ENCODE measurements around the gene WDR44.
A peak's percentile ranks its signal among the peaks of the same experiment; 100 is the strongest.
"Not testable (repeated sequence)": the region's sequence is repeated elsewhere in the genome, so short reads cannot be mapped to it uniquely, and the experiment has no call there.

Gene WDR44

DNA sequence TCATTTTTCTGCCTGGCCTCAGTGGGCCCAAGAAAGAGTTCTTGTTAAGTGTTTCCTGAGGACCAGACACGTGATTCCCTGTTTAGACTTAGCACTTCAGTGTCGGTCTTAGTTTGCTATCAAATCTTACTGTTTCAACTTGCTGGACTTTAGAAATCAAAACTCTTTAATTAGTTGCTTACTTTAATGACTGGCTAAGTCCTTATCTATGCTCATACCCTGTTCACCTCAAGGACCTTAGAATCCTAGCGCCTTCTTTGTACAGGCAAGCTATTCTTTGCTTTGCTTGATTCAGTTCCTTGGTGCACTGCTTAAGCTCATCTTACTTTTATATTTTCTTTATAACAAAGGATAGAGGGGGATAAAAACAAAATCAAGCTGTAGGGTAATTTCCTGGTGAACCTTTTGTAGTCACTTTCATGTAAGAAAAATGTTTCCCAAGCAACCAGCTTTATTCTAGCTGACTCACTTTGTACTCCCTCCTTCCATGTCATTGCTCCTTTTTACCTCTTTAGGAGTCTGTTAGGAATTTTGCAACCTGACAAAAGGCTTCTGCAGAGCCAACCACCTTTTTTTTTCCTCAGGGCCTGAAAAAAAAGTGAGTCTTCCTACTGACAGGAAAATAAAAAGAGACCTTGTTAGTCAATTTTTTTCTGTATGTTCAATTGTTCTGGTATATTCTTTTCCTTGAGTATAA, 14.7 kb downstream of the WDR44 start:
- DNase-seq = no peak

DNA sequence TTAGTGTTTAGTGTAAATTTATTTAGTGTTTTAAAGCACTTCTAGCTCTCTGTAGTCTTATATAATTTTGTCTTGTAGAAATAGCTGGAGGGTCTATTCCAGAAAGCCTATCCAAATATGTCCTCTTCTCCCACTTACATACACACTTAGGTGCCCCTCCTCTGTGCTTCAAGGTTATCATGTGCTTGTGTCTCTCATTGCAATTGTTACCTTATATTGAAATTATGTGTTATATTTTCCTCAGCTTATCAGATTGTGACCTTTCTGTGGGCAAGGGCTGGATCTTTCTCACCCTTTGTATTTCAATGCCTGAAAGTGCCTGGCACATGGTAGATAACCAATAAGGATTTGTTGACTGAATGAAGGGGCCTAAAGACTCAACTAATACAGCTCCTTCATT, 18.4 kb downstream of the WDR44 start:
- DNase-seq = no peak

DNA sequence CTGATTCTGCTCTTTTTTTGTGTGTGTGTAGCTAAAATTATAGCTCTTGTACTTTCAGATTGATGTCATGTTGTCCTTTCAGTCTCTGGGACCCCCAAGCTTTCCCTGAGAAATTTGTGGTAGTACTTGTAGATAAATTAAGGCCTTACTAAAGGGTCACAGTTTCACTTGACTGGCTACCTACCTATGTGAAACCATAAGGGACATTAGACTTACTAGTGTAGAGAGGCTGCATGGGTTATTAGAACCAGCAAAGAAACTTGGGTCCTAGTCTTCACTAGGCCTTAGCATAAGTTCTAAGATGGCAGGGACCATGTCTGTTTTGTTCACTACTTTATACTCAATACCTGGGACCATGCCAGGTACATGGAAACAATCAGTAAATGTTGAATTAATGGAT, 21.4 kb downstream of the WDR44 start:
- DNase-seq = no peak

DNA sequence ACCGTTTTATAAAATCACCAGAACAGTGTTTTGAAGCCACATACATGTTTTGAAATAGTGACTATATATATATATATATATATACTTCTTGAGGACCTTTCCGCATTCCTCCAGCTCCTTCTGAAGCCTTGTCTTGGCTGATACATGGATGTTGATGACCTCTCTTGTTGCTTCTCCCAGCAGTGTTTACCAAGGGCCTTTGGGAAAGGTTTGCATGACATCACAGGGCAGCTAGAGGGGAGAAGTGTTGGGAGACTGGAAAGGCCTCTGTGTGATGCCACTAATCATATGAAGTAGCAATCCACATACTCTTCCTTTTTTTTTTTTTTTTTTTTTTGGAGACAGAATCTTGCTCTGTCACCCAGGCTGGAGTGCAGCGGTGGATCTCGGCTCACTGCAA, 22.5 kb downstream of the WDR44 start:
- DNase-seq = no peak

DNA sequence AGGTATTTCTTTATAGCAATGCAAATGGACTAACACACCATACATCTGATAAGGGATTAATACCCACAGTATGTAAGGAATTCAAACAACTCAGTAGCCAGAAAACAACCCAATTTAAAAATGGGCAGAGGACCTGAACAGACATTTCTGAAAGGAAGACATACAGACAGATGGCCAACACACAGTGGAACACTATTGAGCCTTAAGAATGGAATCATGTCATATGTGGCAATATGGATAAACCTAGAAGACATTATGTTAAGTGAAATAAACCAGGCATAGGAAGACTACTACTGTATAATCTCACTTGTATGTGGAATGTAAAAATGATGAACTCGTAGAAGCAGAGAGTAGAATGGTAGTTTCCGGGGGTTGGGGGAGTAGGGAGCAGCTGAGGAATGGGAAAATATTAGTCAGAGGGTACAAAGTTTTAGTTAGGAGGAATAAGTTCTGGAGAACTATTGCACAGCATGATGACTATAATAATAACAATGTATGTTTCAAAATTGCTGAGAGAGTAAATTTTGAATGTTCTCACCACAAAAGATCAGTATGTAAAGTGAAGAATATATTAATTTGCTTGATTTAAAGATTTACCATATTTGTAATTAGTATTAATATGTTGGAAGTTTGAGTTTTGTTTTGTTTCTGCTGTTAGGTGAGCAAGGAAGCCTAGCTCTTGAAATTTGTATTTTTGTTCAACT, 25.2 kb downstream of the WDR44 start:
- no peak for DNase-seq

DNA sequence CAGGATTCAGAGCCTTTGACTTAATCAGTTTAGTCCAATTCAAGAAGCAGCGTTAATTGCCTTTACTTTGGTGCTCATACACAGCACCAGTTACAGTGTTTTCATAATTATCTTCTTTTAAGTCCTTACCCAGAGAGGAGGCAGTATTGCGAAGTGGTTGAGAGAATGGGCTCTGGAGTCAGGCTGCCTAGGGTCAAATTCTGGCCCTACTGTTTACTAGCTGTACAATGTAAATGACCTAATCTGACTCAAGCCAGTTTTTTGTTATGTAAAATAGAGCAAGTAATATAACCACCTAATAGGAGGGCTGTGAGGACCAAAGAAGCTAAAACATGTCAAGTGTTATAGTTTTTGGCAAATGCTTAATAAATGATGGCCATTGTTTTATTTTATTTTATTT, 27.6 kb downstream of the WDR44 start:
- peak; percentile 52 for DNase-seq

DNA sequence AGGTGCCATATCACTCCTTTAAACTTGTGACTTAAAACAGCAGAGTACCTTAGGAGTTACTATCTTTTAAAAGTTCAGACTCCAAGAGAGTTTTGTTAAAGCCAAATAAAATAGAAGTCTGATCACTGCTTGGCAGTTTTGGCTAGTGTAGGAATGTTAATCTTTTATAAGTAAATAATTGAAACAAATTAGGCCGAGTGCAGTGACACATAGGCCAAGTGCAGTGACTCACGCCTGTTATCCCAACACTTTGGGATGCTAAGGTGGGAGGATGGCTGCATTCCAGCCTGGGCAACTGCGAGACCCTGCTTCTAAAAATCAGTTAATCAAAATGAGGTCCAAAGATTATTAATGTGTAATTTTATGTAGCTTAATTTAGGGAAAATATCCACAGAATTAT, 37.2 kb downstream of the WDR44 start:
- no peak for DNase-seq

DNA sequence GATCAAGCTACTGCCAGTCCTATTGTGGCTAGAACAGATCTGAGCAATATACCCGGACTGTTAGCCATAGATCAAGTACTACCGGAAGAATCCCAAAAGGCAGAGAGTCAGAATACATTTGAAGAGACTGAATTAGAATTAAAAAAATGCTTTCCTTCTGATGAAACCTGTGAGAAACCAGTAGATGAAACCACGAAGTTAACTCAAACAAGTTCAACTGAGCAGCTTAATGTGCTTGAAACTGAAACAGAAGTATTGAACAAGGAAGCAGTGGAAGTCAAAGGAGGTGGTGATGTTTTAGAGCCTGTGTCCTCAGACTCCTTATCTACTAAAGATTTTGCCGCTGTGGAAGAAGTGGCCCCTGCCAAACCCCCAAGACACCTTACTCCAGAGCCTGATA, 46.8 kb downstream of the WDR44 start:
- DNase-seq = no peak

DNA sequence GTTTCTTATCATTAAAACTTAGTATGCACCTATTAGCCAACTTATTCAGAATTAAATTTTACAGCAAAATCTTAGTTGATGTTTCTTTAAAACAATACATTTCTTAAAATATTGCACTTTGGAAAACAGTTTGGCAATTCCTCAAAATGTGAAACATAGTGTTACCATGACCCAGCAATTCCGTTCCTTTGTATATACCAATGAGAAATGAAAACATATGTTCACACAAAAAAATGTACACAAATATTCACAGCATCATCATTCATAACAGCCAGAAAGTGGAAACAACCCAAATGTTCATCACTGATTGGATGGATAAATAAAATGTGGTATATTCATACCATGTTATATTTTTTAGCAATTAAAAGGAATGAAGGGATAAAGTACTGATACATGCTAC, 50.2 kb downstream of the WDR44 start:
- DNase-seq = no peak

DNA sequence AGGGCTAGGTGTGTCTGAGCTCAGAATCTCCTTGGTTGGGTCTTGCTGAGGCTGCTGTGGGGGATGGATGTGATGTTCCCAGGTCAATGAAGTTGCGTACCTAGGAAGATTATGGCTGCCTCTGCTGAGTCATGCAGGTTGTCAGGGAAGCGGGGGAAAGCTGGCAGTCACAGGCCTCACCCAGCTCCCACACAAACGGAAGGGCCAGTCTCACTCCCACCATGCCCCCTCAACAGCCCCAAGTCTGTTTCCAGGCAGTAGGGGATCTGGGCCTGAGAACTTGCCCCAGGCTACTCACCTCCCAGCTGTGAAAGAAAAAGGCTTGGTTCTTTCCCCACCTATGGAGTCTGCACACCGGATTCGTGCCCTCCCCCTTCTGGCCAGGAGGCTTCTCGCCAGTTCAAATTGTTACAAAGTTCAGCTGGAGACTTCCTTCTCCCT, 72.9 kb downstream of the WDR44 start:
- peak; percentile 29 for DNase-seq

DNA sequence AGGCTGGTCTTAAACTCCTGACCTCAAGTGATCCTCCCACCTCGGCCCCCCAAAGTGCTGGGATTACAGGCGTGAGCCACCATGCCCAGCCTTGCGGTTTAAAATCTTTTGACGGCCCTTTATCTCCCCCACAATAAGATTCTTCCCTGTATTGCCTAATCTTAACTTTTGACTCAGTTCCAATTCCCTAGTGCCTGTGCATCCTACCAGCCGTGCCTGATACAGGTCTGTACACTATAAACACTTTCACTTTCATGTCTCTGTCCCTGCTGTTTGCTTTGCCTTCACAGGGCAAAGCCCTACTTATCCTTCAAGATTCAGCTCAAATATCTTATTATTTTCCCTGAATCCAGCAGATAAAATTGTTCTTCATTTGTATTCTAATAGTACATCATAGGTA, 74.6 kb downstream of the WDR44 start:
- DNase-seq = peak; percentile 3

DNA sequence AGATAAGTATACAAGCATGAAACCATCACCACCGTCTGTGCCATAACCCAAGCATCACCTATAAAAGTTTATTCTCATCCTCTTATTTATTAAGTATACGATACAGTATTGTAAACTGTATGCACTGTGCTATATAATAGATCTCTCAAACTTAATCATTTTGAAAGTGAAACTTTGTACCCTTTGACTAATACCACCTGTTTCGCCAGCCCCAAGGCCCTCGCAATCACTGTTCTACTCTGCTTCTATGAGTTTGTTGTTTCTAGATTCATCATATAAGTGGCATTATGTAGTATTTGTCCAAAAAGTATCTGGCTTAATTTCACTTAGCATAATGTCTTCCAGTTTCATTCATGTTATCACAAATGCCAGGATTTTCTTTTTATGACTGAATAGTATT, 77.7 kb downstream of the WDR44 start:
- no peak for DNase-seq

DNA sequence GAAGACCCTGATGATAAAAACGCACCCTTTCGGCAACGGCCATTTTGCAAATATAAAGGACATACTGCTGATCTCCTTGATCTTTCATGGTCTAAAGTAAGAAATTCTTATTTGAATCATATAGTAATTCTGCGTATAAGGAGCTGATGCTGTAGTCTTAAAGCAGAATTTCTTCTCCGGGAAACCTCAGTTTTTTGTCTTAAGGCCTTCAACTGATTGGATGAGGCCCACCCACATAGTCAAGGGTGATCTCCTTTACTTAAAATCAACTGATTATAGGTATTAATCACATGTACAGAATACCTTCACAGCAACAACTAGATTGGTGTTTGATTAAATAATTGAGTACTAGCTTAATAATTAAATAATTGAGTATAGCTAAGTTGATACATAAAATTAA, 86.9 kb downstream of the WDR44 start:
- DNase-seq = no peak

DNA sequence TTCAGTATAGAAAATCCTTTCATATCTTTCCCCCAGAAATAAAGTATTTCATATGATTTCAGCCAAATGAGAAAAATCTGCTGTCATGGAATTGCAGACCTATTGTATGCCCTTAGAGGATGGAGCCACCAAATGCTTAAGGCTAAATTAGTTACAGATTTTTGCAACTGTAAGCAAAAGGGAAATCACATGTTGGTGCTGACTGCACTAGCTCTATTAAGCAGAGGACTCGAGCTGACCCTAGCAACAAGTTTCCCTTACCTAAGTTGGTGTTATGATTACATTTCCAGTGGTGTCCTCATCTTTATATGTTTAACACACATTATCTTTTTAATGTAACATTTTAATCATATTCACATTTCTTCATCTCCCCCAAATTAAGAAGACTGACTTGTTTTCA, 91.4 kb downstream of the WDR44 start:
- DNase-seq = no peak

DNA sequence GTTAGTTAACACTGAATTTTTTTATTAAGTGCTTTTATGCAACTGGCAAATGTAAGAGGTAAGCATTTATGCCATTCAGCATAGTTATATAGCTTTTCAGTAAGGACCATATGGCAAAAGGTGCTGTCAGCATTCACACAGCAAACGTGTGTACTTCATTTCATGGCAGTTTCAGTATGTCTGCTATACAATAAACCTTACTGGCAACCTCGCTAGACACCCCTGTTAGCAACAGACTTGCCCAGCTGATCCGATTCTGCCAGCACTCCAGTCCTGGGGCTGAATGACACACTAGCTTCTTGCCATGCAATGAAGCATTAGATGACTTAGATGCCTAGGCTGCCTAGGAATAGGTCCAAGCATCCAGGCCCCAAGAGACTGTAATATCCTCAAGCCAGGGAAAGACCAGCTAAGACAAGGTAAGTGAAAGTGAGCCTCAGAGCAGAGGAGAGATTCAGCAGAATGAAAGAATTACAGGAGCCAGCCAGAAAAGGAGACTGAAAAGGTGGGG, 102.4 kb downstream of the WDR44 start:
- no peak for DNase-seq

DNA sequence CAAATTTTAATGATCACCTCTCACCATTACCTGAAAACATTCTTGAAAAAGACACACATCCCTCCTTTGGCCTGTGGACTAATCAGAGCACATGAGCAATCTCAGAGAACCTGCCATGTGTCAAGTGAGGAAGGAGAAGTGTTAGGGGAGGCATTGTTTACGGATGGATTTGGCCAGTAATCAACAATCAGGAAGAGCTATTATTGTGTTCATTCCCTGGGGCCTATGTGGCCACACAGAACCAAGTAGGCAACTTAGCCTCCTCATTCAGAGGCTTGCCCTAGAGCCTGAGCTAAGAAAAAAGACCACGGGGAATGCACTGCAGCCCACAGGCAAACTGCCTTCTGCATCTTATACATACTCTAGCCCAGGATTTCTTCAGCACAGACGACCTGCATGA, 109.1 kb downstream of the WDR44 start:
- peak; percentile 30 for DNase-seq

DNA sequence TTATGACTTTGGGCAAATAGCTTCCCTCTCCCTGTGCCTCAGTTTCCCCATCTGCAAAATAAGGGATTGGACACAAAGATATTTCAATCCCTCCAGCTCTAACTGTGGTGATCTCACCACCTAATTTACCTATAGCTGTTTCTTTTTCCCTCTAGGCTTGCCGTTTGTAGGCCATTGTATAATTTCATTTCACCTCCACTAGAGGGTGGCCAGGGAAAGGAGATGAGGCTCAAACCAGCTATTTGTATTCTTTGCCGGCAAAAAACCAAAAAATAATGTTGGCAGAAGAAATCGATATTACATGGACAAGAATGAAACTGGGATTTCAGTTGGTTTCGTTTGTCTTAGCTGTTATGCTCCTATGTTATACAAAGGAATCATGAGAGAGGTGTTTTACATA, 113.6 kb downstream of the WDR44 start:
- peak; percentile 63 for DNase-seq

DNA sequence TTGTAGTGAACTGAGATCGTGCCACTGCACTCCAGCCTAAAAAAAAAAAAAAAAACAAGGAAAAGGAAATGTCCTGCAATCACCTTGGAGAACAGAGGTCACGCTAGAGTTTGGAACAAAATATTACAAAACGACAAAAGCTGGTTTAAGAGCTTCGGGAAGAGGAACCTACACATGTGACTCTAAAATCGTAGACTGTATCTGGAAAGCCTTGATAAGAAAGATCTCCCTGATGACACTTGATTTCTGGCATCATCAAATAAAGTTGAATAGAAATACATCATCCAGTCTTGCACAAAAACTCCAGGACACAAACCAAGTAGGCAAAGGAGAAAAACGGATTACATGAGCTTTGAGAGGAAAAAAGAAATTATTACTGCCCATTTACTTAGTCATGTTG, 118.6 kb downstream of the WDR44 start:
- no peak for DNase-seq

DNA sequence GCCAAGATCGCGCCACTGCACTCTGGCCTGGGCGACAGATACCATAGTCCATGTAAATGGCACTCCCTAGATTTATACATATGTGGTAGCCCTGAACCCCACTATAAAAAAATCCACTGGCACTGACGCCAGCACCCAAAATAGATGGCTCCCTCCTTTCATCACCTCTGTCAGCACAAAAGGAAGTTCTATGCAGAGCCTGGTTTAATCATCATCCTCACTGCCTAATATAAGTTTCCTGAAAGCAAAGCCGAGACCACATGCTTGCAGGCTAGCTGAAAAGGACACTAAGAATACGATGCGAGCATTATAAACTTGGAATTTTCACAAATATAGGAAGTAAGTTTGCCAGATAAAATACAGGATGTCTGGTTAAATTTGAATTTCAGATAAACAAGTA, 122.2 kb downstream of the WDR44 start:
- DNase-seq = no peak

DNA sequence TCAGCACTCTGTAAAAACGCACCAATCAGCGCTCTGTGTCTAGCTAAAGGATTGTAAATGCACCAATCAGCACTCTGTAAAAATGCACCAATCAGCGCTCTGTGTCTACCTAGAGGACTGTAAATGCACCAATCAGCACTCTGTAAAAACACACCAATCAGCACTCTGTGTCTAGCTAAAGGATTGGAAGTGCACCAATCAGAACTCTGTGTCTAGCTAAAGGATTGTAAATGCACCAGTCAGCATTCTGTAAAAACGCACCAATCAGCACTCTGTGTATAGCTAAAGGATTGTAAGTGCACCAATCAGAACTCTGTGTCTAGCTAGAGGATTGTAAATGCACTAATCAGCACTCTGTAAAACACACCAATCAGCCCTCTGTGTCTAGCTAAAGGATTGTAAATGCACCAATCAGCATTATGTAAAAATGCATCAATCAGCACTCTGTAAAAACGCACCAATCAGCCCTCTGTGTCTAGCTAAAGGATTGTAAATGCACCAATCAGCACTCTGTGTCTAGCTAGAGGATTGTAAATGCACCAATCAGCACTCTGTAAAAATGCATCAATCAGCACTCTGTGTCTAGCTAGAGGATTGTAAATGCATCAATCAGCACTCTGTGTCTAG, 124.9 kb downstream of the WDR44 start:
- not testable (repeated sequence) for DNase-seq

DNA sequence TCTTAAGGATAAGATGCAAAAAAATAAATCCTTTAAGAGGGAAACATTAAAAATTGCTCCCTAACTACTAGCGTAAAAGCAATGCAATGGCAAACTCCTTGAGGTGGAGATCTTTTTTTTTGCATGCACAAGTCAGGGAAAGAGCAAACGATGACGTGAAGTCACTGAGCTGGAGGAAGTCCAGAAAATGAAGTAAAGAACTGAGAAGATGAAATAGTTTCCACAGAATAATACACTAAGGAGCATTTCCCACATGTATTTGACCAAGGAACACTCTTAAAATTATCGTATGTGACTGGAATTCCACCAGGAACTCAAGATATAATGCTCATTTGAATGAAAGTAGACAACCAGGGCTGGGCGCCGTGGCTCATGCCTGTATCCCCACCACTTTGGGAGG, 128.7 kb downstream of the WDR44 start:
- no peak for DNase-seq

DNA sequence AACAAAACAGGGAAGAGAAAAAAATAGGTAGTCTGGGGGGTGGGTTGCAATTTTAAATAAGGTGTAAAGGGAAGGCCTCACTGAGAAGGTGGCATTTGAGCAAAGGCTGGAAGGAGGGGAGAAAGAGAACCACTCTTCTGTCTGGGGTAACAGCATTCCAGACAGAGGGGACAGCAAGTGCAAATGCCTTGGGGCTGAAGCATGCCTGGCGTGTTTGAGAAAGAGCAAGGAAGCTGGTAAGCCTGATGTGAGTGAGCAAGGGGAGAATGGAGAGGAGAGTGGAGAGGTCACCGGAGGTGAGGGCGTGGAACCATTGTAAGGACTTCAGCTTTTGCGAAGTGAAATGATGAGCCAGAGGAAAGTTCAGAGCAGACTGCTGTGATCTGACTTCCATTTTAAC, 130.0 kb downstream of the WDR44 start:
- no peak for DNase-seq

DNA sequence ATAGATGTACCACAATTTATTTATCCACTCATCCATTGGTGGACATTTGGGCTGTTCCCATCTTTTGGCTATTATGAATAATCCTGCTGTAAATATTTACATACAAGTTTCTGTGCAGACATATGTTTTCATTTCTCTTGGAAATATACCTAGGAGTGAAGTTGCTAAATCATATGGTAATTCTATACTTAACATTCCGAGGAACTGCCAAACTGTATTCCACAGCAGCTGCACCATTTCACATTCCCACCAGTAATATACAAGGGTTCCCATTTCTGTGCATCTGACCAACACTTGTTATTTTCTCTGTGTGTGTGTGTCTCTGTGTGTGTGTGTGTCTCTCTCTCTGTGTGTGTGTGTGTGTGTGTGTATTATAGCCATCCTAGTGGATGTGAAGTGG, 134.3 kb downstream of the WDR44 start:
- no peak for DNase-seq

DNA sequence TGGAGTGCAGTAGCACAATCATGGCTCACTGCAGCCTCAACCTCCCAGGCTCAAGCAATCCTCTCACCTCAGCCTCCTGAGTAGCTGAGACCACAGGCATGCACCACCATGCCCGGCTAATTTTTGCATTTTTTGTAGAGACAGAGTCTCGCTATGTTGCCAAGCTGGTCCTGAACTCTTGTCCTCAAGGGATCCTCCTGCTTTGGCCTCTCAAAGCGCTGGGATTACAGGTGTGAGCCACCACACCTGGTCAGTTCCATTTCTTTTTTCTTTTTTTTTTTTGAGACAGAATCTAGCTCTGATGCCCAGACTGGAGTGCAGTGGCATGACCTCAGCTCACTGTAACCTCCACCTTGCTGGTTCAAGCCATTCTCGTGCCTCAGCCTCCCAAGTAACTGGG, 136.5 kb downstream of the WDR44 start:
- not testable (repeated sequence) for DNase-seq
